HCT116 (cell line): Measurements from ENCODE around the gene ATP10B. TPM values are rescaled to one million over a fixed set of nuclear protein-coding genes. Genes with fewer than 3 reads are reported as not detected.

Experiments
- ATAC-seq: fragments of 200-7000 bp; cut with Tn5 transposase; 2 replicates; pipeline ENCODE4 v1.9.1; 2020; ENCODE audit warnings: mild to moderate bottlenecking, moderate library complexity
- BruUV-seq: library from RNA; stranded (reverse); fragments of 400-500 nt; replicated peaks from 2 replicates; lab custom pipeline; 2021; lab: Mats Ljungman, UMichigan
- CTCF ChIA-PET: fragments of 300-600 bp; sonication (Branson Sonifier 250); formaldehyde crosslinking; loops from one replicate; lab custom pipeline; 2021; ENCODE audit warnings: antibody characterized with exemption; lab: Charles Lee
- POLR2A ChIA-PET: fragments of 300-600, 350-600 bp; sonication (Branson Sonifier 250); formaldehyde crosslinking; loops from one replicate; lab custom pipeline; 2021; ENCODE audit warnings: antibody characterized with exemption; lab: Charles Lee
- RAD21 ChIA-PET, 2 experiments: fragments of 300-600 bp; sonication (Branson Sonifier 250); formaldehyde crosslinking; loops; one replicate each; lab custom pipeline; 2023; ENCODE audit warnings: low total read pairs in 2 of 2; ENCODE audit not compliant: uncharacterized antibody in 2 of 2, unreplicated experiment in 2 of 2, low non-redundant PET in 1 of 2; lab: Charles Lee
- DNase-seq: peaks from one replicate; pipeline ENCODE4 v3.0.0-alpha.2; 2010; ENCODE audit warnings: low read depth, low spot score
- H2AFZ ChIP-seq: fragments of 200-600 bp; shearing (Covaris generic), sonication (generic); 2 replicates; pipeline ENCODE4 v1.6.1; 2017; ENCODE audit warnings: low read depth, mixed run types, mixed read lengths, antibody characterized with exemption, low read length; ENCODE audit not compliant: poor library complexity, severe bottlenecking
- H3K27ac ChIP-seq: 2 replicates; pipeline ENCODE4 v1.5.1; 2012; ENCODE audit warnings: low read depth, low read length
- H3K27me3 ChIP-seq: fragments of 200-600 bp; sonication (generic); 2 replicates; pipeline ENCODE4 v1.6.1; 2016; ENCODE audit warnings: mixed run types, low read length, mixed read lengths; ENCODE audit not compliant: insufficient read depth
- H3K36me3 ChIP-seq, 2 experiments: fragments of 200-500 bp in 1 of 2; fragments of 200-600 bp in 1 of 2; sonication (Bioruptor generic) in 1 of 2; sonication (generic) in 1 of 2; 2 replicates each; pipeline versions ENCODE4 v1.5.1 to v1.6.1; 2014 to 2016; ENCODE audit warnings: low read length in 2 of 2, inconsistent platforms in 1 of 2, mixed read lengths in 1 of 2, mixed run types in 1 of 2; ENCODE audit not compliant: insufficient read depth in 2 of 2, control insufficient read depth in 1 of 2
- H3K4me1 ChIP-seq, 2 experiments: fragments of 200-600 bp in 1 of 2; sonication (generic) in 1 of 2; 2 replicates each; pipeline versions ENCODE4 v1.5.1 to v1.6.1; 2012 to 2017; ENCODE audit warnings: low read length in 2 of 2, inconsistent platforms in 1 of 2, mild to moderate bottlenecking in 1 of 2, mixed read lengths in 1 of 2, mixed run types in 1 of 2, moderate library complexity in 1 of 2; ENCODE audit not compliant: insufficient read depth in 2 of 2, control insufficient read depth in 1 of 2
- H3K4me2 ChIP-seq: fragments of 200-600 bp; sonication (generic); 2 replicates; pipeline ENCODE4 v1.6.1; 2017; ENCODE audit warnings: mixed run types, low read length, mixed read lengths
- H3K4me3 ChIP-seq, 2 experiments: fragments of 200-600 bp in 1 of 2; sonication (generic) in 1 of 2; replicated peaks in 1 of 2; 2 replicates each; pipeline ENCODE4 v1.5.1; 2011 to 2016; ENCODE audit warnings: low read length in 2 of 2, control low read depth in 1 of 2, low read depth in 1 of 2, mild to moderate bottlenecking in 1 of 2, mixed read lengths in 1 of 2, mixed run types in 1 of 2
- H3K79me2 ChIP-seq: fragments of 200-600 bp; sonication (generic); 2 replicates; pipeline ENCODE4 v1.6.1; 2017; ENCODE audit warnings: mild to moderate bottlenecking, mixed run types, low read length, moderate library complexity, mixed read lengths; ENCODE audit not compliant: insufficient read depth
- H3K9ac ChIP-seq: fragments of 200-600 bp; sonication (generic); 2 replicates; pipeline ENCODE4 v1.6.1; 2016; ENCODE audit warnings: low read length, mixed read lengths
- H3K9me2 ChIP-seq: fragments of 200-600 bp; sonication (generic), shearing (Covaris generic); 2 replicates; pipeline ENCODE4 v1.6.1; 2017; ENCODE audit warnings: mixed run types, mild to moderate bottlenecking, moderate library complexity; ENCODE audit not compliant: insufficient read depth
- H3K9me3 ChIP-seq, 2 experiments: fragments of 200-500 bp in 1 of 2; fragments of 200-600 bp in 1 of 2; sonication (Bioruptor generic) in 1 of 2; sonication (generic) in 1 of 2; 2 replicates each; pipeline ENCODE4 v1.6.1; 2014 to 2017; ENCODE audit warnings: low read length in 2 of 2, mixed read lengths in 2 of 2, inconsistent platforms in 1 of 2, low read depth in 1 of 2, mild to moderate bottlenecking in 1 of 2, mixed run types in 1 of 2, moderate library complexity in 1 of 2; ENCODE audit not compliant: control insufficient read depth in 1 of 2, insufficient read depth in 1 of 2
- H4K20me1 ChIP-seq: fragments of 200-600 bp; sonication (generic), shearing (Covaris generic); 2 replicates; pipeline ENCODE4 v1.6.1; 2017; ENCODE audit warnings: mixed run types, mild to moderate bottlenecking, moderate library complexity; ENCODE audit not compliant: insufficient read depth
- ATF3 ChIP-seq: IDR thresholded peaks from 2 replicates; pipeline ENCODE4 v1.6.1; 2012
- CBX3 ChIP-seq: IDR thresholded peaks from 2 replicates; pipeline ENCODE4 v1.6.1; 2012; ENCODE audit warnings: low read depth
- CTCF ChIP-seq, 3 experiments: fragments of 200-600 bp in 1 of 3; sonication (generic) in 1 of 3; IDR thresholded peaks in 2 of 3; conservative IDR thresholded peaks in 1 of 3; 2 replicates each; pipeline ENCODE4 v1.5.1; 2012 to 2017; ENCODE audit warnings: low read depth in 2 of 3, low read length in 2 of 3, antibody characterized with exemption in 1 of 3, borderline replicate concordance in 1 of 3, control low read depth in 1 of 3, mild to moderate bottlenecking in 1 of 3, mixed read lengths in 1 of 3, mixed run types in 1 of 3, moderate library complexity in 1 of 3; ENCODE audit not compliant: insufficient read depth in 1 of 3
- EZH2phosphoT487 ChIP-seq: fragments of 200-600 bp; IDR thresholded peaks from 2 replicates; pipeline ENCODE4 v1.6.1; 2018; ENCODE audit warnings: antibody characterized with exemption, borderline replicate concordance
- FOSL1 ChIP-seq: IDR thresholded peaks from 2 replicates; pipeline ENCODE4 v1.6.1; 2012; ENCODE audit warnings: low read depth
- JUND ChIP-seq: IDR thresholded peaks from 2 replicates; pipeline ENCODE4 v1.6.1; 2012
- MAX ChIP-seq: IDR thresholded peaks from 2 replicates; pipeline ENCODE4 v1.6.1; 2012
- RAD21 ChIP-seq: IDR thresholded peaks from 2 replicates; pipeline ENCODE4 v1.6.1; 2012; ENCODE audit warnings: low read depth, mild to moderate bottlenecking
- SRF ChIP-seq: IDR thresholded peaks from 2 replicates; pipeline ENCODE4 v1.6.1; 2012; ENCODE audit warnings: low read depth
- ZBTB33 ChIP-seq: IDR thresholded peaks from 2 replicates; pipeline ENCODE4 v1.6.1; 2011; ENCODE audit warnings: mild to moderate bottlenecking, low read length, moderate library complexity; ENCODE audit not compliant: insufficient replicate concordance; ENCODE audit errors: extremely low read depth
- ZFX ChIP-seq: fragments of 450-650 bp; IDR thresholded peaks from 2 replicates; pipeline ENCODE4 v1.6.1; 2017
- intact Hi-C: fragments of 100-400 bp; cut with micrococcal nuclease; formaldehyde crosslinking; loops from 2 replicates; pipeline ENCODE4 v1.10.0; 2022
- total RNA-seq: library from RNA; stranded (reverse); gene quantifications from one replicate; pipeline ENCODE4 v1.2.1, GENCODE V29; 2021; ENCODE audit not compliant: unreplicated experiment

Gene ATP10B
- total RNA-seq, 1 experiment from 2014 or later = 0.07 TPM

GRCh38 chr5:160657622-160658458, 194.2 kb downstream of the ATP10B start:
- intact Hi-C loops = no loop called here
- H4K20me1 ChIP-seq = no peaks in the 10 kb centered on the region
- DNase-seq (no peak), ATAC-seq (no peak)
- TF ChIP-seq JUND (no peak), MAX (no peak), ATF3 (no peak), EZH2phosphoT487 (no peak), RAD21 (no peak), CBX3 (no peak), FOSL1 (no peak), ZFX (no peak), CTCF (IDR thresholded peaks at IDR 0.05 in 2 of 3, conservative IDR thresholded peaks at IDR 0.05 in 1 of 3; ENCODE audit: borderline replicate concordance in 1 of 3, insufficient read depth in 1 of 3, low read depth in 2 of 3, low read length in 2 of 3) (no peak), ZBTB33 (no peak), SRF (no peak)
- H3K4me3 ChIP-seq = no peak overlapping the region
- no TSS peak for BruUV-seq
- no peaks in the 10 kb centered on the region for H3K27me3 ChIP-seq
- no peak overlapping the region for H2AFZ ChIP-seq
- H3K4me2 ChIP-seq = no peak overlapping the region
- H3K9me3 ChIP-seq = no peaks in the 10 kb centered on the region
- CTCF ChIA-PET = no interaction called here
- no peak overlapping the region for H3K9ac ChIP-seq
- POLR2A ChIA-PET = no interaction called here
- H3K4me1 ChIP-seq = no peaks in the 10 kb centered on the region
- no peak overlapping the region for H3K27ac ChIP-seq
- RAD21 ChIA-PET = no interaction called here
- H3K79me2 ChIP-seq = no peaks in the 10 kb centered on the region
- H3K9me2 ChIP-seq = no peaks in the 10 kb centered on the region
- H3K36me3 ChIP-seq = no peaks in the 10 kb centered on the region; a peak in 1 of 4 replicates
